Immature natural killer cell (primary cell): ENCODE results near the gene CXorf51A. TPM values are rescaled to one million over a fixed set of nuclear protein-coding genes. Genes with fewer than 3 reads are reported as not detected.
"Not testable (repeated sequence)": the region's sequence is repeated elsewhere in the genome, so short reads cannot be mapped to it uniquely, and the experiment has no call there.

Experiments used
- DNase-seq, 3 donors: peaks; one replicate each; pipeline ENCODE4 v3.0.0; 2022; ENCODE audit warnings: mixed read lengths in 1 of 3
- H3K27ac Mint-ChIP-seq, 6 donors: one replicate each; pipeline ENCODE4 v1.8.0; 2020; ENCODE audit warnings: mixed read lengths in 6 of 6, mild to moderate bottlenecking in 5 of 6, inconsistent platforms in 4 of 6, moderate library complexity in 3 of 6
- H3K27me3 Mint-ChIP-seq, 3 donors: one replicate each; pipeline ENCODE4 v1.8.0; 2020 to 2021; ENCODE audit warnings: low read depth in 3 of 3, mild to moderate bottlenecking in 3 of 3, mixed read lengths in 3 of 3, moderate library complexity in 3 of 3, inconsistent platforms in 1 of 3
- H3K36me3 Mint-ChIP-seq, 3 donors: one replicate each; pipeline ENCODE4 v1.8.0; 2020; ENCODE audit warnings: mixed read lengths in 3 of 3, inconsistent platforms in 2 of 3, mild to moderate bottlenecking in 2 of 3
- H3K4me1 Mint-ChIP-seq, 2 donors: one replicate each; pipeline ENCODE4 v1.8.0; 2020; ENCODE audit warnings: inconsistent platforms in 2 of 2, mild to moderate bottlenecking in 2 of 2, mixed read lengths in 2 of 2, moderate library complexity in 1 of 2
- H3K4me3 Mint-ChIP-seq, 5 donors: one replicate each; pipeline ENCODE4 v1.8.0; 2020; ENCODE audit warnings: mild to moderate bottlenecking in 5 of 5, mixed read lengths in 5 of 5, inconsistent platforms in 3 of 5, moderate library complexity in 3 of 5
- H3K9me3 Mint-ChIP-seq, 6 donors: one replicate each; pipeline ENCODE4 v1.8.0; 2020; ENCODE audit warnings: mild to moderate bottlenecking in 6 of 6, mixed read lengths in 6 of 6, inconsistent platforms in 4 of 6, moderate library complexity in 3 of 6
- polyA plus RNA-seq, 3 donors: library from polyadenylated mRNA; unstranded; fragments of 300-500 nt; fragmentation: Illumina TruSeq; gene quantifications; one replicate each; pipeline ENCODE4 v1.2.3, GENCODE V29; 2021

The CXorf51A gene
- not detected for polyA plus RNA-seq

- not testable (repeated sequence) for H3K27me3 Mint-ChIP-seq, H3K27ac Mint-ChIP-seq, H3K4me1 Mint-ChIP-seq, H3K36me3 Mint-ChIP-seq, H3K4me3 Mint-ChIP-seq, DNase-seq, H3K9me3 Mint-ChIP-seq
Measured at GRCh38 chrX:146814644-146815043, at the start of gene CXorf51A. Gene CXorf51A (minus strand): TSS chrX:146814744. CDS start chrX:146814723, 21 bp downstream.

- no peaks in the 10 kb centered on the region for H3K4me1 Mint-ChIP-seq
- H3K9me3 Mint-ChIP-seq = peaks cover under 1 to 8% (median 4%) of the 10 kb centered on the region in 6 donors
- no peak overlapping the region for H3K27ac Mint-ChIP-seq
- no peaks in the 10 kb centered on the region for H3K36me3 Mint-ChIP-seq
- H3K4me3 Mint-ChIP-seq = no peak overlapping the region
- no peak for DNase-seq
- no peaks in the 10 kb centered on the region for H3K27me3 Mint-ChIP-seq
Measured at GRCh38 chrX:146863566-146863965, 49.0 kb upstream of the CXorf51A start.

DNA sequence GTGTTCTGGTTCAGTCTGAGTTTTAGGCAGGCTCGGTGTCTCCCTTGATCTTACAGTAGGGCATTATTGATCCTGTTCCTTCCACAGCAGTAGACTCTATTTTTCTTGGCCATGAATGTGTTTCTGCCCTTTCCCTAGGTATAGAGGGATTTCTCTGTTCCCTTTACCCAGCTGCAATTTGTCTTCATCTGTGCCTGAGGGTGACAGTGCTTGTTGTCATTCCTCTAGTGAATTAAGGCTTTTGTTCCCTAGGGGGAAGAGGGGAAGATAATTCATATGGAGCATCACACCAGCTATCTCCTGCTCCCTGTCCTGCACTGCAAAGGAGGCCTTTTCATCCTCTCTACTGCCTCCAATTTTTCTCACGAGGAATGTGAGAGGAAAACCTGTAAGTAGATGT lies 39.7 kb upstream of the CXorf51A start:
- peaks cover 0 to 5% (median under 1%) of the 10 kb centered on the region in 6 donors for H3K9me3 Mint-ChIP-seq
- no peaks in the 10 kb centered on the region for H3K4me1 Mint-ChIP-seq
- DNase-seq = no peak
- H3K27ac Mint-ChIP-seq = no peak overlapping the region
- H3K27me3 Mint-ChIP-seq = peaks cover 0 to 2% (median 2%) of the 10 kb centered on the region in 3 donors
- H3K36me3 Mint-ChIP-seq = no peaks in the 10 kb centered on the region
- no peak overlapping the region for H3K4me3 Mint-ChIP-seq

DNA sequence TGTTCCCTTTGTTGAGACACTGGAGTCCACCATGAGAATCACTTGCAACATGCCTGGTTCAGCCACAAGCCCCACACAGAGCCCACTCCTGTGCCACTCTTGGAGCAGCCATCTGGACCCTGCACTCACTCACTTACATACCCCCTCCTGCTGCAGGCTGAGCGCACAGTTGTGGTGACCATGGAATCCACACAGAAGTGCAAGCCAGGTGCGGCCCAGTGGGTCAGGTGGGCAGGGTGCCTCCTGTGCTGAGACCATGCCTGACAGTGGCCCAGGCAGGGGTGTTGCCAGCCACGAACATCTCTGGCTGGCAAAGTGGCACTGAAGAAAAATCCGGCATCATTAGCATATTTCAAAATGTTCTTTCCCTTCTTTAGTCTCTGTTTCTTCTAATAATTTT lies 17.4 kb upstream of the CXorf51A start:
- no peak overlapping the region for H3K27ac Mint-ChIP-seq
- H3K4me1 Mint-ChIP-seq = no peaks in the 10 kb centered on the region
- H3K9me3 Mint-ChIP-seq = peaks cover 0 to 12% (median 5%) of the 10 kb centered on the region in 6 donors
- no peak overlapping the region for H3K4me3 Mint-ChIP-seq
- peaks cover 0 to 3% (median 0%) of the 10 kb centered on the region in 3 donors for H3K27me3 Mint-ChIP-seq
- no peaks in the 10 kb centered on the region for H3K36me3 Mint-ChIP-seq
- no peak for DNase-seq

DNA sequence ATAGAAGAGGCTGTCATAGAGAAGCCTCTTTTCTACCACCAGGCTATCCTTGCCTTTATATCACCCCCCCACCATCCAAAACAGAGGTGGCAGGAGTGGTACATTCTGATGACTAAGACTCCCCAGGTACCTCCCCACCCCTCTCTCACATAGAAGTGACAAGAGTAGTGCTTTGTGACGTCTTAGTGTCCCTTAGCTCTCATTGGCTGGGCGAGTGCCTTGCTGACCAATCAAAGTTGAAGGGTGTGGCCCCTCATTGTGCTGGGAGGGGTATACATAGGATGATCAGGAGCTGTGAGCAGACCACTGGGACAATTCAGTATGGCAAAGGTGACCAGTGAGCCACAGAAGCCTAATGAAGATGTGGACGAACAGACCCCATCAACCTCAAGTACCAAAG lies 5.1 kb downstream of the CXorf51A start, which contains the start of gene CXorf51B:
Gene CXorf51B (plus strand): TSS at position 301 of the 400 bp plus-strand sequence. CDS start 21 bp downstream, at position 322.
- not testable (repeated sequence) for H3K9me3 Mint-ChIP-seq, H3K36me3 Mint-ChIP-seq, H3K27me3 Mint-ChIP-seq, DNase-seq, H3K4me3 Mint-ChIP-seq, H3K4me1 Mint-ChIP-seq, H3K27ac Mint-ChIP-seq

Other genes starting within 250 kb of the CXorf51A start
- not detected for gene CXorf51B, start 5.0 kb downstream of the CXorf51A start, polyA plus RNA-seq